SU-DHL-6 (cell line): ENCODE results near the gene TMEM232.

Source experiments
- EZH2phosphoT487 ChIP-seq: fragments of 200-600 bp; sonication (generic), shearing (Covaris generic); conservative IDR thresholded peaks from 2 replicates; pipeline ENCODE4 v1.6.1; 2018; ENCODE audit warnings: mild to moderate bottlenecking, antibody characterized with exemption, low read length, moderate library complexity, mixed read lengths
- TF ChIP-seq, protein P1 (sequence below): fragments of 200-600 bp; sonication (generic); IDR thresholded peaks from one replicate; pipeline ENCODE4 v1.5.1; 2017; ENCODE audit warnings: antibody characterized with exemption, mild to moderate bottlenecking, low read length, moderate library complexity; ENCODE audit not compliant: insufficient read depth, poor library complexity, severe bottlenecking

- TF ChIP-seq, protein P1, sequence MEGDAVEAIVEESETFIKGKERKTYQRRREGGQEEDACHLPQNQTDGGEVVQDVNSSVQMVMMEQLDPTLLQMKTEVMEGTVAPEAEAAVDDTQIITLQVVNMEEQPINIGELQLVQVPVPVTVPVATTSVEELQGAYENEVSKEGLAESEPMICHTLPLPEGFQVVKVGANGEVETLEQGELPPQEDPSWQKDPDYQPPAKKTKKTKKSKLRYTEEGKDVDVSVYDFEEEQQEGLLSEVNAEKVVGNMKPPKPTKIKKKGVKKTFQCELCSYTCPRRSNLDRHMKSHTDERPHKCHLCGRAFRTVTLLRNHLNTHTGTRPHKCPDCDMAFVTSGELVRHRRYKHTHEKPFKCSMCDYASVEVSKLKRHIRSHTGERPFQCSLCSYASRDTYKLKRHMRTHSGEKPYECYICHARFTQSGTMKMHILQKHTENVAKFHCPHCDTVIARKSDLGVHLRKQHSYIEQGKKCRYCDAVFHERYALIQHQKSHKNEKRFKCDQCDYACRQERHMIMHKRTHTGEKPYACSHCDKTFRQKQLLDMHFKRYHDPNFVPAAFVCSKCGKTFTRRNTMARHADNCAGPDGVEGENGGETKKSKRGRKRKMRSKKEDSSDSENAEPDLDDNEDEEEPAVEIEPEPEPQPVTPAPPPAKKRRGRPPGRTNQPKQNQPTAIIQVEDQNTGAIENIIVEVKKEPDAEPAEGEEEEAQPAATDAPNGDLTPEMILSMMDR: no peak
- no peak for TF ChIP-seq EZH2phosphoT487
Observed at GRCh38 chr5:110623874-110624273, 102.6 kb downstream of the TMEM232 start.
